B cell (primary cell): ENCODE results near the gene SCN8A. TPM values are rescaled to one million over a fixed set of nuclear protein-coding genes. Genes with fewer than 3 reads are reported as not detected.

Experiments
- ATAC-seq: fragments of 200-7000 bp; cut with Tn5 transposase; one replicate; pipeline ENCODE4 v1.10.0; 2021; ENCODE audit warnings: low read depth, mild to moderate bottlenecking, moderate number of reproducible peaks, moderate library complexity
- CTCF ChIA-PET: fragments of 350-600 bp; sonication (Branson Sonifier 250); formaldehyde crosslinking; loops from one replicate; lab custom pipeline; 2021; ENCODE audit warnings: antibody characterized with exemption, inconsistent platforms; lab: Charles Lee
- POLR2A ChIA-PET: fragments of 350-600 bp; sonication (Branson Sonifier 250); formaldehyde crosslinking; loops from one replicate; lab custom pipeline; 2021; ENCODE audit warnings: antibody characterized with exemption; lab: Charles Lee
- DNase-seq: peaks from one replicate; pipeline ENCODE4 v3.0.0; 2013
- H2AFZ ChIP-seq: 2 replicates; pipeline ENCODE4 v1.6.1; 2012; ENCODE audit warnings: mild to moderate bottlenecking, low read depth, low read length; ENCODE audit not compliant: insufficient read depth, poor library complexity, severe bottlenecking
- H3K27ac ChIP-seq, 2 donors: 1 replicate in 1 of 2; 2 replicates in 1 of 2; pipeline ENCODE4 v1.5.1; 2012 to 2013; ENCODE audit warnings: low read length in 2 of 2, mild to moderate bottlenecking in 2 of 2, moderate library complexity in 1 of 2
- H3K27me3 ChIP-seq, 4 experiments: fragments of 200-600 bp in 1 of 4; sonication (generic) in 1 of 4; replicated peaks in 1 of 4; 1 replicate in 2 of 4; 2 replicates in 2 of 4; pipeline versions ENCODE4 v1.6.1 to v1.7.0; 2013 to 2016; ENCODE audit warnings: low read length in 3 of 4, mild to moderate bottlenecking in 2 of 4, mixed read lengths in 1 of 4, moderate library complexity in 1 of 4; ENCODE audit not compliant: insufficient read depth in 4 of 4, control insufficient read depth in 3 of 4; ENCODE audit errors: control extremely low read depth in 1 of 4
- H3K36me3 ChIP-seq, 2 experiments: replicated peaks in 1 of 2; 1 replicate in 1 of 2; 2 replicates in 1 of 2; pipeline versions ENCODE4 v1.6.1 to v1.7.1; 2013; ENCODE audit warnings: low read length in 1 of 2; ENCODE audit not compliant: insufficient read depth in 2 of 2, control insufficient read depth in 1 of 2; ENCODE audit errors: control extremely low read depth in 1 of 2, extremely low read depth in 1 of 2
- H3K4me1 ChIP-seq, 2 donors: fragments of 200-600 bp in 1 of 2; sonication (generic) in 1 of 2; 1 replicate in 1 of 2; 2 replicates in 1 of 2; pipeline versions ENCODE4 v1.5.1 to v1.6.1; 2013 to 2017; ENCODE audit warnings: low read length in 2 of 2; ENCODE audit not compliant: control insufficient read depth in 2 of 2, insufficient read depth in 2 of 2
- H3K4me2 ChIP-seq: replicated peaks from 2 replicates; pipeline ENCODE3; 2012; ENCODE audit warnings: mild to moderate bottlenecking, low read depth, low read length; ENCODE audit not compliant: poor library complexity, severe bottlenecking
- H3K4me3 ChIP-seq, 5 experiments: fragments of 200-600 bp in 1 of 5; sonication (generic) in 1 of 5; 1 replicate in 3 of 5; 2 replicates in 2 of 5; pipeline versions ENCODE4 v1.5.1 to v1.7.0; 2011 to 2016; ENCODE audit warnings: low read length in 4 of 5, mild to moderate bottlenecking in 4 of 5, low read depth in 2 of 5, control low read depth in 1 of 5, moderate library complexity in 1 of 5; ENCODE audit not compliant: insufficient read depth in 1 of 5; ENCODE audit errors: control extremely low read depth in 1 of 5, extremely low read depth in 1 of 5
- H3K79me2 ChIP-seq: fragments of 200-600 bp; sonication (generic); one replicate; pipeline ENCODE4 v1.6.0; 2016; ENCODE audit warnings: low read length; ENCODE audit not compliant: control insufficient read depth, insufficient read depth
- H3K9ac ChIP-seq: fragments of 200-600 bp; sonication (generic); 2 replicates; pipeline ENCODE4 v1.6.1; 2017; ENCODE audit warnings: mild to moderate bottlenecking, low read length, moderate library complexity
- H3K9me3 ChIP-seq, 3 donors: one replicate each; pipeline versions ENCODE4 v1.6.1 to v1.7.1; 2013; ENCODE audit warnings: low read length in 2 of 3; ENCODE audit not compliant: control insufficient read depth in 2 of 3, insufficient read depth in 1 of 3; ENCODE audit errors: control extremely low read depth in 1 of 3
- H4K20me1 ChIP-seq: 2 replicates; pipeline ENCODE4 v1.6.0; 2012; ENCODE audit warnings: mild to moderate bottlenecking, low read length; ENCODE audit not compliant: insufficient read depth, control insufficient read depth, poor library complexity, severe bottlenecking
- H3K27ac Mint-ChIP-seq: one replicate; pipeline ENCODE4 v1.8.0; 2021; ENCODE audit warnings: mixed read lengths
- H3K27me3 Mint-ChIP-seq: one replicate; pipeline ENCODE4 v1.8.0; 2021; ENCODE audit warnings: mixed read lengths
- H3K4me1 Mint-ChIP-seq: one replicate; pipeline ENCODE4 v1.8.0; 2021; ENCODE audit warnings: mixed read lengths
- H3K4me3 Mint-ChIP-seq: one replicate; pipeline ENCODE4 v1.8.0; 2021; ENCODE audit warnings: mixed read lengths
- H3K9me3 Mint-ChIP-seq: one replicate; pipeline ENCODE4 v1.8.0; 2022; ENCODE audit warnings: mixed read lengths; ENCODE audit not compliant: insufficient read depth
- CTCF ChIP-seq: fragments of 200-600 bp; IDR thresholded peaks from one replicate; pipeline ENCODE4 v1.8.0; 2022; ENCODE audit warnings: antibody characterized with exemption, mild to moderate bottlenecking
- EZH2 ChIP-seq: IDR thresholded peaks from 2 replicates; pipeline ENCODE4 v1.6.1; 2012; ENCODE audit warnings: borderline replicate concordance, low read depth, mild to moderate bottlenecking, moderate library complexity, low read length; ENCODE audit not compliant: insufficient read depth, poor library complexity, severe bottlenecking
- WGBS: methylation state at CpG from one replicate; pipeline ENCODE4 v1.1.5; 2013; ENCODE audit warnings: missing lambda C conversion rate; ENCODE audit not compliant: insufficient coverage; 5-methylcytosine and 5-hydroxymethylcytosine counted together
- intact Hi-C: fragments of 100-400 bp; cut with micrococcal nuclease; formaldehyde crosslinking; loops from one replicate; pipeline ENCODE4 v1.10.0; 2022
- polyA plus RNA-seq: library from polyadenylated mRNA; depleted of rRNA; stranded (reverse); fragments of >200 nt; gene quantifications from 2 replicates; pipeline ENCODE4 v1.2.3, GENCODE V29; 2012
- total RNA-seq, 2 donors: library from RNA; stranded (reverse); fragments of 120-200 nt in 1 of 2; gene quantifications; 1 replicate in 1 of 2; 2 replicates in 1 of 2; pipeline versions ENCODE4 v1.2.3 to v1.2.4, GENCODE V29; 2013 to 2022

The SCN8A gene
- total and polyA plus RNA-seq, 2 donors (not counting 1 experiment from before 2014, with no cell fraction given), result 0.78 to 1.0 TPM

- Histone ChIP-seq H3K27me3 (no peaks in the 10 kb centered on the region), H4K20me1 (no peaks in the 10 kb centered on the region), H3K9me3 (peaks cover 0 to 2% (median 0%) of the 10 kb centered on the region in 3 donors), H3K79me2 (no peaks in the 10 kb centered on the region), H2AFZ (no peak overlapping the region), H3K9ac (no peak overlapping the region), H3K4me1 (no peaks in the 10 kb centered on the region), H3K4me2 (no peak overlapping the region), H3K4me3 (no peak overlapping the region), H3K36me3 (no peaks in the 10 kb centered on the region), H3K27ac (no peak overlapping the region)
- ChIA-PET POLR2A (no interaction called here), CTCF (no interaction called here)
- Mint-ChIP-seq H3K4me1 (no peaks in the 10 kb centered on the region), H3K9me3 (no peaks in the 10 kb centered on the region), H3K27ac (no peak overlapping the region), H3K4me3 (no peak overlapping the region), H3K27me3 (peaks cover 32% of the 10 kb centered on the region)
- ATAC-seq (no peak), DNase-seq (no peak)
- intact Hi-C loops, result no loop called here
- TF ChIP-seq CTCF (no peak), EZH2 (no peak)
Observed at GRCh38 chr12:51626629-51627028, 35.6 kb downstream of the SCN8A start.

GRCh38 chr12:51630256-51630880 is 39.3 kb downstream of the SCN8A start:
- no peaks in the 10 kb centered on the region for H3K9me3 Mint-ChIP-seq
- H3K4me3 Mint-ChIP-seq, result no peak overlapping the region
- no peak overlapping the region for H2AFZ ChIP-seq

More at GRCh38 chr12:51630256-51630880, 39.3 kb downstream of the SCN8A start:
- ATAC-seq (no peak), DNase-seq (no peak)
- Histone ChIP-seq H3K79me2 (no peaks in the 10 kb centered on the region), H3K4me1 (no peaks in the 10 kb centered on the region), H3K4me2 (no peak overlapping the region), H3K9me3 (no peaks in the 10 kb centered on the region), H3K9ac (no peak overlapping the region), H3K36me3 (no peaks in the 10 kb centered on the region), H3K4me3 (no peak overlapping the region), H4K20me1 (no peaks in the 10 kb centered on the region), H3K27me3 (no peaks in the 10 kb centered on the region), H3K27ac (no peak overlapping the region)
- intact Hi-C loops, result no loop called here
- Mint-ChIP-seq H3K27me3 (peaks cover 50% of the 10 kb centered on the region), H3K27ac (no peak overlapping the region), H3K4me1 (no peaks in the 10 kb centered on the region)
- POLR2A ChIA-PET, result no interaction called here
- WGBS, result no CpG with 5 or more reads among the region's 7 CpGs
- TF ChIP-seq EZH2 (no peak), CTCF (no peak)
- CTCF ChIA-PET, result no interaction called here
